Fibroblast of lung (primary cell): ENCODE results near the gene PMM2.
"Not testable (repeated sequence)": the region's sequence is repeated elsewhere in the genome, so short reads cannot be mapped to it uniquely, and the experiment has no call there.

ENCODE experiments used
- CTCF ChIP-seq, 2 donors: IDR thresholded peaks in 1 of 2; conservative IDR thresholded peaks in 1 of 2; 1 replicate in 1 of 2; 2 replicates in 1 of 2; pipeline ENCODE4 v1.5.1; 2011 to 2012; ENCODE audit warnings: low read length in 2 of 2, control low read depth in 1 of 2, inconsistent platforms in 1 of 2, low read depth in 1 of 2, mild to moderate bottlenecking in 1 of 2
- EZH2 ChIP-seq: IDR thresholded peaks from 2 replicates; pipeline ENCODE4 v1.5.1; 2012; ENCODE audit warnings: low read length, control low read depth, mild to moderate bottlenecking; ENCODE audit errors: missing control alignments

DNA sequence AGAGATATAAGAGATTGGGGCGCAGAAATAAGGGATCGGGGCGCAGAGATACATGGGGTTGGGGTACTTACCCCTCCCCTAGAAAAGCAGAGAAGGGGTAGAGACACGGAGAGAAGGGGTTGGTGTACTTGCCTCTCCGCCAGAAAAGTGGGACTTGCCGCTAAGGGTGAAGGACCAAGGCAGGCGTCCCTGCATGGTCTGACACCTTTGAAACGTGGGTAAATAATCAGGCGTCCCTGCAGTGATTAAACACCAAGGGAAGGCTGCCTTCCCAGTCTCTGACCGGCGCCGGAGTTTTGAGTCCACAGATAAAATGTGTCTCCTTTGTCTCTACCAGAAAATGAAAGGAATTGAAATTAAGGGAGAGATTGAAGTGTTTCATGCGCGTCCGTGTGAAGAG is 40.0 kb downstream of the PMM2 start:
- not testable (repeated sequence) for TF ChIP-seq CTCF (conservative IDR thresholded peaks at IDR 0.05 in 1 of 2, IDR thresholded peaks at IDR 0.05 in 1 of 2; ENCODE audit: low read depth in 1 of 2, low read length in 2 of 2); EZH2
